ENCODE results near the gene SLC8B1.

SLC8B1 gene

DNA sequence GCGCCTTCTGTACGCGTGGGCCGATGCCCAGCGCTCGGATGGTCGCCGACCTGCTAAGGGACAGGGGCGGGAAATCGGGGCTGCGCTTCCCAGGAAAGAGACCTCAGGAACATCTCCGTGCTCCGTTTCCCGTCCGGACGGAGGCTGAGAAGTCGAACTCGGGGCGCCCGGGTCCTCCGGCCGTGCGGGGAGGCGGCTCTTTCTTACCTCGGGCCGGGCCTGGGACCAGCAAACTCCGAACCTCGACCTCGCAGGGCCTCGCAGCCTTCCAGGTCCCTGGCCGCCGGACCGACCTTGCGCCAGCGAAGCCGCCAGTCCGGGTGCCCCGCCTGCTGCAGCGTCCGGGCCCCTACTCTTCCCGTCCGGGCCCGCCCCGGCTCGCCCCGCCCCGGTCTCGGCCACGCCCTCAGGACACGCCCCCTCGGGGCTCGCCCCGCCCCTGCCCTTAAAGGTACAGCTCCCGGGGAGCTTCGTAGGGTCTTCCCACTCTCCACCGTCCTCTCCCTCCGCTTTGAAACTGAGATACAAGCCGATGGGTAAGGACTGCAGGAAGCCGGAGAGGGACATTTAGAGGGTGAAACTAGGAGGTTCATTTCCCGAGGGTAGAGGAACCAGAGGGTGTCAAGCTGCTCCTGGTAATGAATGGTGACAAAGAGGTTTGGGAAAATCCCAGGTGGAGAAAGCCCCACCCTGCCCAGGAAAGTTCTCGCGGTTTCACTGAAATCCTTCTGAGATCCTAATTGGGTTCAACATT is at the start of gene SLC8B1:
TSS of gene SLC8B1 (minus strand) at position 324 of the 754 bp plus-strand sequence. CDS start 2,231 bp downstream, outside the sequence.
- no peaks in the 10 kb centered on the region for H3K9me3 ChIP-seq (ENCODE audit: control insufficient read depth, insufficient read depth, low read depth, low read length)
- no peak within 1 kb of the TSS for H3K27ac ChIP-seq (ENCODE audit: extremely low read depth, low read depth, low read length)
- ChIA-PET CTCF (interaction anchor here (0.7 to 0.9 kb wide), 3 partner anchors 91 to 1163 kb away, joined by 3 read pairs; no protein-coding TSS in a partner anchor), POLR2A (interaction anchor here (0.5 to 1.6 kb wide), 17 partner anchors 9 to 840 kb away, joined by 3 to 13 read pairs (median 4); partner anchors contain the start of genes DDX54, PLBD2, RITA1 and SDSL)
- no peaks in the 10 kb centered on the region for H3K4me1 ChIP-seq (ENCODE audit: control insufficient read depth, insufficient read depth, low read length)
- H3K4me3 ChIP-seq (ENCODE audit: low read depth, low read length): peak within 1 kb of the TSS; percentile 58
- H3K36me3 ChIP-seq (ENCODE audit: control insufficient read depth in 2 of 2, insufficient read depth in 1 of 2, low read length in 2 of 2): peaks cover 0 to 23% of the 10 kb centered on the region in 2 experiments; a peak in 1 of 3 replicates
- TF ChIP-seq ZNF311 (tag by site-specific recombination; IDR thresholded peaks at IDR 0.05; ENCODE audit: borderline replicate concordance) (no peak), PRDM1 (tag by site-specific recombination; IDR thresholded peaks at IDR 0.05) (peak; percentile 87), ZEB2 (tag by site-specific recombination; IDR thresholded peaks at IDR 0.05) (0 out of 2 replicates have a peak, but pooled peaks have one; percentile 9), ZBTB17 (tag by site-specific recombination; IDR thresholded peaks at IDR 0.05) (peak; percentile 77), BCL11A (tag by site-specific recombination; IDR thresholded peaks at IDR 0.05; ENCODE audit: low read depth) (no peak), IKZF3 (tag by site-specific recombination; IDR thresholded peaks at IDR 0.05) (peak; percentile 63), ZFP37 (tag by site-specific recombination; IDR thresholded peaks at IDR 0.05) (no peak), ZNF777 (tag by site-specific recombination; IDR thresholded peaks at IDR 0.05; ENCODE audit: borderline replicate concordance) (0 out of 2 replicates have a peak, but pooled peaks have one; percentile 19), ZNF350 (tag by site-specific recombination; IDR thresholded peaks at IDR 0.05) (no peak), KLF8 (tag by site-specific recombination; IDR thresholded peaks at IDR 0.05) (peak; percentile 81), KLF1 (tag by site-specific recombination; IDR thresholded peaks at IDR 0.05) (0 out of 2 replicates have a peak, but pooled peaks have one; percentile 16), ZNF561 (tag by site-specific recombination; IDR thresholded peaks at IDR 0.05; ENCODE audit: borderline replicate concordance) (peak; percentile 27; the same call in 1 of the 2 replicates), ZBTB20 (tag by site-specific recombination; IDR thresholded peaks at IDR 0.05) (peak; percentile 64), ZNF335 (tag by site-specific recombination; conservative IDR thresholded peaks at IDR 0.05) (peak; percentile 45; the same call in 1 of the 2 replicates), SP2 (tag by site-specific recombination; IDR thresholded peaks at IDR 0.05) (peak; percentile 61), ZNF248 (tag by site-specific recombination; IDR thresholded peaks at IDR 0.05) (no peak), KLF9 (tag by site-specific recombination; IDR thresholded peaks at IDR 0.05; ENCODE audit: low read depth) (peak; percentile 90), ZNF366 (tag by site-specific recombination; conservative IDR thresholded peaks at IDR 0.05) (no peak)
- TF ChIP-seq, protein P1, sequence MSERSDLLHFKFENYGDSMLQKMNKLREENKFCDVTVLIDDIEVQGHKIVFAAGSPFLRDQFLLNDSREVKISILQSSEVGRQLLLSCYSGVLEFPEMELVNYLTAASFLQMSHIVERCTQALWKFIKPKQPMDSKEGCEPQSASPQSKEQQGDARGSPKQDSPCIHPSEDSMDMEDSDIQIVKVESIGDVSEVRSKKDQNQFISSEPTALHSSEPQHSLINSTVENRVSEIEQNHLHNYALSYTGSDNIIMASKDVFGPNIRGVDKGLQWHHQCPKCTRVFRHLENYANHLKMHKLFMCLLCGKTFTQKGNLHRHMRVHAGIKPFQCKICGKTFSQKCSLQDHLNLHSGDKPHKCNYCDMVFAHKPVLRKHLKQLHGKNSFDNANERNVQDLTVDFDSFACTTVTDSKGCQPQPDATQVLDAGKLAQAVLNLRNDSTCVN (tag by site-specific recombination; optimal IDR thresholded peaks at IDR 0.05): peak; percentile 42
- TF ChIP-seq, protein P2, sequence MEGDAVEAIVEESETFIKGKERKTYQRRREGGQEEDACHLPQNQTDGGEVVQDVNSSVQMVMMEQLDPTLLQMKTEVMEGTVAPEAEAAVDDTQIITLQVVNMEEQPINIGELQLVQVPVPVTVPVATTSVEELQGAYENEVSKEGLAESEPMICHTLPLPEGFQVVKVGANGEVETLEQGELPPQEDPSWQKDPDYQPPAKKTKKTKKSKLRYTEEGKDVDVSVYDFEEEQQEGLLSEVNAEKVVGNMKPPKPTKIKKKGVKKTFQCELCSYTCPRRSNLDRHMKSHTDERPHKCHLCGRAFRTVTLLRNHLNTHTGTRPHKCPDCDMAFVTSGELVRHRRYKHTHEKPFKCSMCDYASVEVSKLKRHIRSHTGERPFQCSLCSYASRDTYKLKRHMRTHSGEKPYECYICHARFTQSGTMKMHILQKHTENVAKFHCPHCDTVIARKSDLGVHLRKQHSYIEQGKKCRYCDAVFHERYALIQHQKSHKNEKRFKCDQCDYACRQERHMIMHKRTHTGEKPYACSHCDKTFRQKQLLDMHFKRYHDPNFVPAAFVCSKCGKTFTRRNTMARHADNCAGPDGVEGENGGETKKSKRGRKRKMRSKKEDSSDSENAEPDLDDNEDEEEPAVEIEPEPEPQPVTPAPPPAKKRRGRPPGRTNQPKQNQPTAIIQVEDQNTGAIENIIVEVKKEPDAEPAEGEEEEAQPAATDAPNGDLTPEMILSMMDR (tag by site-specific recombination; IDR thresholded peaks at IDR 0.05): no peak
- TF ChIP-seq, protein P3, sequence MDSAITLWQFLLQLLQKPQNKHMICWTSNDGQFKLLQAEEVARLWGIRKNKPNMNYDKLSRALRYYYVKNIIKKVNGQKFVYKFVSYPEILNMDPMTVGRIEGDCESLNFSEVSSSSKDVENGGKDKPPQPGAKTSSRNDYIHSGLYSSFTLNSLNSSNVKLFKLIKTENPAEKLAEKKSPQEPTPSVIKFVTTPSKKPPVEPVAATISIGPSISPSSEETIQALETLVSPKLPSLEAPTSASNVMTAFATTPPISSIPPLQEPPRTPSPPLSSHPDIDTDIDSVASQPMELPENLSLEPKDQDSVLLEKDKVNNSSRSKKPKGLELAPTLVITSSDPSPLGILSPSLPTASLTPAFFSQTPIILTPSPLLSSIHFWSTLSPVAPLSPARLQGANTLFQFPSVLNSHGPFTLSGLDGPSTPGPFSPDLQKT (IDR thresholded peaks at IDR 0.05; ENCODE audit: borderline replicate concordance, low read depth, low read length): no peak
- TF ChIP-seq, protein P4, sequence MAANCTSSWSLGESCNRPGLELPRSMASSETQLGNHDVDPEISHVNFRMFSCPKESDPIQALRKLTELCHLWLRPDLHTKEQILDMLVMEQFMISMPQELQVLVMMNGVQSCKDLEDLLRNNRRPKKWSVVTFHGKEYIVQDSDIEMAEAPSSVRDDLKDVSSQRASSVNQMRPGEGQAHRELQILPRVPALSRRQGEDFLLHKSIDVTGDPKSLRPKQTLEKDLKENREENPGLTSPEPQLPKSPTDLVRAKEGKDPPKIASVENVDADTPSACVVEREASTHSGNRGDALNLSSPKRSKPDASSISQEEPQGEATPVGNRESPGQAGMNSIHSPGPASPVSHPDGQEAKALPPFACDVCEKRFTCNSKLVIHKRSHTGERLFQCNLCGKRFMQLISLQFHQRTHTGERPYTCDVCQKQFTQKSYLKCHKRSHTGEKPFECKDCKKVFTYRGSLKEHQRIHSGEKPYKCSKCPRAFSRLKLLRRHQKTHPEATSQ (tag by site-specific recombination; IDR thresholded peaks at IDR 0.05): 0 out of 2 replicates have a peak, but pooled peaks have one; percentile 48
- TF ChIP-seq, protein P5, sequence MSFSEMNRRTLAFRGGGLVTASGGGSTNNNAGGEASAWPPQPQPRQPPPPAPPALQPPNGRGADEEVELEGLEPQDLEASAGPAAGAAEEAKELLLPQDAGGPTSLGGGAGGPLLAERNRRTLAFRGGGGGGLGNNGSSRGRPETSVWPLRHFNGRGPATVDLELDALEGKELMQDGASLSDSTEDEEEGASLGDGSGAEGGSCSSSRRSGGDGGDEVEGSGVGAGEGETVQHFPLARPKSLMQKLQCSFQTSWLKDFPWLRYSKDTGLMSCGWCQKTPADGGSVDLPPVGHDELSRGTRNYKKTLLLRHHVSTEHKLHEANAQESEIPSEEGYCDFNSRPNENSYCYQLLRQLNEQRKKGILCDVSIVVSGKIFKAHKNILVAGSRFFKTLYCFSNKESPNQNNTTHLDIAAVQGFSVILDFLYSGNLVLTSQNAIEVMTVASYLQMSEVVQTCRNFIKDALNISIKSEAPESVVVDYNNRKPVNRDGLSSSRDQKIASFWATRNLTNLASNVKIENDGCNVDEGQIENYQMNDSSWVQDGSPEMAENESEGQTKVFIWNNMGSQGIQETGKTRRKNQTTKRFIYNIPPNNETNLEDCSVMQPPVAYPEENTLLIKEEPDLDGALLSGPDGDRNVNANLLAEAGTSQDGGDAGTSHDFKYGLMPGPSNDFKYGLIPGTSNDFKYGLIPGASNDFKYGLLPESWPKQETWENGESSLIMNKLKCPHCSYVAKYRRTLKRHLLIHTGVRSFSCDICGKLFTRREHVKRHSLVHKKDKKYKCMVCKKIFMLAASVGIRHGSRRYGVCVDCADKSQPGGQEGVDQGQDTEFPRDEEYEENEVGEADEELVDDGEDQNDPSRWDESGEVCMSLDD (tag by site-specific recombination; IDR thresholded peaks at IDR 0.05): 0 out of 2 replicates have a peak, but pooled peaks have one; percentile 43
- TF ChIP-seq, protein P6, sequence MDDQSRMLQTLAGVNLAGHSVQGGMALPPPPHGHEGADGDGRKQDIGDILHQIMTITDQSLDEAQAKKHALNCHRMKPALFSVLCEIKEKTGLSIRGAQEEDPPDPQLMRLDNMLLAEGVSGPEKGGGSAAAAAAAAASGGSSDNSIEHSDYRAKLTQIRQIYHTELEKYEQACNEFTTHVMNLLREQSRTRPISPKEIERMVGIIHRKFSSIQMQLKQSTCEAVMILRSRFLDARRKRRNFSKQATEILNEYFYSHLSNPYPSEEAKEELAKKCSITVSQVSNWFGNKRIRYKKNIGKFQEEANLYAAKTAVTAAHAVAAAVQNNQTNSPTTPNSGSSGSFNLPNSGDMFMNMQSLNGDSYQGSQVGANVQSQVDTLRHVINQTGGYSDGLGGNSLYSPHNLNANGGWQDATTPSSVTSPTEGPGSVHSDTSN (CRISPR knock-in tag; IDR thresholded peaks at IDR 0.05): peak; percentile 33; the same call in 1 of the 2 replicates

All from HEK293 (cell line).